Lower leg skin (tissue), 4 donors: Measurements from ENCODE around the gene CYSTM1. TPM values are rescaled to one million over a fixed set of nuclear protein-coding genes. Genes with fewer than 3 reads are reported as not detected.
A peak's percentile ranks its signal among the peaks of the same experiment; 100 is the strongest.

Experiments
- DNase-seq, 2 donors: peaks; one replicate each; pipeline ENCODE4 v3.0.0-alpha.2; 2019; ENCODE audit warnings: low spot score in 2 of 2
- H3K4me3 ChIP-seq: fragments of 200-600 bp; sonication (generic); 2 replicates; pipeline ENCODE4 v1.5.1; 2017; ENCODE audit warnings: mild to moderate bottlenecking, low read depth; ENCODE audit not compliant: poor library complexity, severe bottlenecking
- POLR2A ChIP-seq, 2 donors: fragments of 450-650 bp; IDR thresholded peaks; one replicate each; pipeline ENCODE4 v1.6.1; 2016 to 2017; ENCODE audit warnings: antibody characterized with exemption in 2 of 2, mild to moderate bottlenecking in 1 of 2, moderate library complexity in 1 of 2
- WGBS, 2 donors: methylation state at CpG; one replicate each; pipeline ENCODE4 v1.1.5; 2018; 5-methylcytosine and 5-hydroxymethylcytosine counted together
- intact Hi-C: fragments of 100-400 bp; cut with DNase I; formaldehyde crosslinking; loops from one replicate; pipeline ENCODE4 v1.15.0; 2023; ENCODE audit warnings: low total_unique reads
- total RNA-seq, 4 donors: library from RNA; depleted of rRNA; stranded (reverse); fragments of >200 nt; gene quantifications; one replicate each; pipeline ENCODE4 v1.1.0, GENCODE V29; 2016
- TF ChIP-seq, protein P1 (sequence below), 3 donors: fragments of 450-650 bp; IDR thresholded peaks; one replicate each; pipeline ENCODE4 v1.5.1; 2016; ENCODE audit warnings: antibody characterized with exemption in 3 of 3, mild to moderate bottlenecking in 3 of 3, moderate library complexity in 2 of 3

CYSTM1 gene
- total RNA-seq, 4 donors from 2014 or later = 12.9 to 53.6 (median 33.0) TPM

DNA sequence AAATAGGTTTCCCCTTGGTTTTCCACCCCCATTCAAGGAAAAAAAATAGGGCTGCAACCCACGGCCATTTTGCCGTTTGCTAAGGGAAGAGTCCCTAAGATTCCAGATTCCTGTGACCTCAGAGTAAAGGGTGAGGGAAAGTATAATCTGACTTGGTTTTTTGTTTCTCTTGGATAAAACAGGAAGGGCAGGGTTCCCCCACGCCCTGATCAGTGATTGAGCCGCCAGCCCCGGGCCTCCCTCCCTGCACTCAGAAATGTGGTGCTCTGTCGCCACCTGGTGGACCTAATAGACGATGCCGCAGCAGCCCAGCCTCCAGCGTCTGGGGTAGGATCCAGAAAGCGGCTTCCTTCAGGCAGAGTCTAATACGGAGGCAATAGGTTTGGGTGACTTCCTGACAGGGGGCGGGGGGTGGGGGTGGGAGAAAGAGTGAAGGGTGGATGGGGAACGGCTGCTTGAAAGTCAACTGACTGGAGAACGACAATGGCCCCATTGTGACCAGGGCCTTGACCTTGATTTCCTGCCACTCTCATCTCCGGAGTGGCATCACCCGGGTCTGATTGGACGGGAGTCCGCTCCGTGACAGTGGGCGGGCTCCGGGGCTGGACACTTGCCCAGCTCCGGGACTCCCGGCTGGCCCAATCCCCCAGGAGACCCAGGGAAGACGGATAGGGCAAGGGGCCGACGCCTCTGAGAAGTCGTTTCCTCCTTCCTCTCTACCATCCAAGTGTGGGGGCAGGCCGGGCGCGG lies 17.8 kb upstream of the CYSTM1 start:
- peak; percentile 88 to 98 for DNase-seq
- 7 to 12% methylated on average over 27 to 30 of the region's 30 CpGs for WGBS, 2 donors
- TF ChIP-seq, protein P1, sequence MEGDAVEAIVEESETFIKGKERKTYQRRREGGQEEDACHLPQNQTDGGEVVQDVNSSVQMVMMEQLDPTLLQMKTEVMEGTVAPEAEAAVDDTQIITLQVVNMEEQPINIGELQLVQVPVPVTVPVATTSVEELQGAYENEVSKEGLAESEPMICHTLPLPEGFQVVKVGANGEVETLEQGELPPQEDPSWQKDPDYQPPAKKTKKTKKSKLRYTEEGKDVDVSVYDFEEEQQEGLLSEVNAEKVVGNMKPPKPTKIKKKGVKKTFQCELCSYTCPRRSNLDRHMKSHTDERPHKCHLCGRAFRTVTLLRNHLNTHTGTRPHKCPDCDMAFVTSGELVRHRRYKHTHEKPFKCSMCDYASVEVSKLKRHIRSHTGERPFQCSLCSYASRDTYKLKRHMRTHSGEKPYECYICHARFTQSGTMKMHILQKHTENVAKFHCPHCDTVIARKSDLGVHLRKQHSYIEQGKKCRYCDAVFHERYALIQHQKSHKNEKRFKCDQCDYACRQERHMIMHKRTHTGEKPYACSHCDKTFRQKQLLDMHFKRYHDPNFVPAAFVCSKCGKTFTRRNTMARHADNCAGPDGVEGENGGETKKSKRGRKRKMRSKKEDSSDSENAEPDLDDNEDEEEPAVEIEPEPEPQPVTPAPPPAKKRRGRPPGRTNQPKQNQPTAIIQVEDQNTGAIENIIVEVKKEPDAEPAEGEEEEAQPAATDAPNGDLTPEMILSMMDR (IDR thresholded peaks at IDR 0.05) = peak in 1 of 3 donors; percentile 96
- TF ChIP-seq POLR2A (IDR thresholded peaks at IDR 0.05) = no peak
- intact Hi-C loops = loop anchor here (2.0 to 10.0 kb wide), 2 partner anchors 84 to 362 kb away; partner anchors contain the start of gene PSD2
- no peak overlapping the region for H3K4me3 ChIP-seq

DNA sequence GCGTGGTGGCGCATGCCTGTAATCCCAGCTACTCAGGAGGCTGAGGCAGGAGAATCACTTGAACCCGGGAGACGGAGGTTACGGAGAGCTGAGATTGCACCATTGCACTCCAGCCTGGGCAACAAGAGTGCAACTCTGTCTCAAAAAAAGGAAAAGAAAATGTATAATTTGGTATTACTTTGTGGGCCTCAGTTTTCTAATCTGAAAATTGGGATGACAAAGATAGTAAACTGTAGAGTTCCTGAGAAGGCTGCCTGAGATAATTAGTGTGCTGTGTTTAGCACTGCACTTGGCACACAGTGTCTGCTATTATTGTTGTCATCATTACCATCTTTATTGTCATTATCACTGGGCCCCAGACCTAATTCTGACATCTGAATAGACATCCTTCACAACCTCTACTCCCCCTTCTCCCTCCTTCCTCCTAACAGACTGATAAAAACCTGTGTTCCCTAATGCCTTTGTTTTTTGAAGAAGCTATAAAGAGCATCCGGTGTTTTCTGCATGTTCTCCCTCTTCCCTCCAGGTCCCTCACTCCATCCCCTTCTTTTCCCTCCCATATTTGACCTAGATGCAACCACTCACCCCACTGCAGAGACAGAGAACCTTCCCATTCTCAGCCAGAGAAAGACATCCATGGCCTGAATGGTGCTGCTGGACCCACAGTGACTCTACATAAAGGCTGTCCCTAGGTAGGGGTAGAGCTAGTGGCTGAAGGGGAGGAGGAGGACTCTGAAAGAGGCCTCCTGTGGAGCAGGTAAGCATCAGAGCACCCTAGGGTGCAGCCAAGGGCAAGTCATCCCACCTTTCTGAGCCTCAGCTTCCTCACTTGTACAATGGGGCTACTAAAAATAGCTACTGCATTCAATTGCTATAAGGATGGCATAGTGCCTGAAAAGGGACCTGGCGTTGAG lies 15.7 kb upstream of the CYSTM1 start:
- intact Hi-C loops = loop anchor here (10.0 kb wide), 1 partner anchor 364 kb away; the partner anchor contains the start of gene PSD2
- no peak overlapping the region for H3K4me3 ChIP-seq
- TF ChIP-seq POLR2A (IDR thresholded peaks at IDR 0.05) = no peak
- TF ChIP-seq, protein P1 (IDR thresholded peaks at IDR 0.05) = no peak
- DNase-seq = no peak
- 80 to 81% methylated on average over 7 of the region's 7 CpGs for WGBS, 2 donors

DNA sequence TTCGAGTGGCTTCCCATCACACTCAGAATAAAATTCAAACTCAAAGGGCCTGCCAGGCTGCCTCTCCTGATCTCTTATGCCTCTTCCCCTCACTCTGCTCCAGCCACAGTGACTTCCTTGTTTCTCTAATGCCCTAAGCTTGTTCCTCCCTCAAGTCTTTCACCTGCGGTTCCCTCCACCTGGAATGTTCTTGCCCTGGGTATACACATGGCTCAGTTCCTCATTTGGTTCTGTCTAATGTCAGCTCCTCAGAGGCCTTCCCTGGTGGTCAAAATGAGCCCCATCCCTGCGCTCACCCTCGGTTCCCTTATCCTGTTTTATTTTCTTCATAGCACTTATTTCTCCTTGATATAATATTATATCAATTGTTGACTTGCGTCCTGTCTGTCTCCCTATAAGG lies 12.7 kb upstream of the CYSTM1 start:
- no peak for TF ChIP-seq POLR2A (IDR thresholded peaks at IDR 0.05)
- TF ChIP-seq, protein P1 (IDR thresholded peaks at IDR 0.05) = no peak
- intact Hi-C loops = no loop called here
- no peak overlapping the region for H3K4me3 ChIP-seq
- DNase-seq = peak in 1 of 2 donors; percentile 43
- 81 to 92% methylated on average over 5 of the region's 5 CpGs for WGBS, 2 donors

DNA sequence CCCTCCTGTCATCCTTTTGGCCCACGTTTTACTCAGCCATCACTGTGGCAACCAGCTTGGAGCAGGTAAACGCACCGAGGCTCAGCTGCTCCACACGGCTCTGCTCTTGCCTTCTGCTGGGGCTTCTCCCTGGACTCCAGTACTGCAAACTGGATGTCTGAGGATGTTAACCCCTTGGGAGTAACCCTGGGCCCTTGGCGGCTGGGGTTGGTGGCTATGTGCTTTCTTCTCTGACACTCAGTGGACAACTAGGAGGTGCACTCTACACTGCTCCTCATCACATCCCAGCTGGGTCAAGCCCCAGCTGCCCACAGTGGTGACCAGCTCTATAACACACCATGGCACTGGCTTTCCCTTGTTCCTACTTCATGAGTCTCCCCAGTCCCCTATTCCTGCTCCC lies 12.2 kb upstream of the CYSTM1 start:
- intact Hi-C loops = no loop called here
- TF ChIP-seq, protein P1 (IDR thresholded peaks at IDR 0.05) = no peak
- no peak for TF ChIP-seq POLR2A (IDR thresholded peaks at IDR 0.05)
- DNase-seq = peak in 1 of 2 donors; percentile 61
- no peak overlapping the region for H3K4me3 ChIP-seq
- 66 to 72% methylated on average over 5 of the region's 5 CpGs for whole genome bisulfite sequencing, 2 donors

DNA sequence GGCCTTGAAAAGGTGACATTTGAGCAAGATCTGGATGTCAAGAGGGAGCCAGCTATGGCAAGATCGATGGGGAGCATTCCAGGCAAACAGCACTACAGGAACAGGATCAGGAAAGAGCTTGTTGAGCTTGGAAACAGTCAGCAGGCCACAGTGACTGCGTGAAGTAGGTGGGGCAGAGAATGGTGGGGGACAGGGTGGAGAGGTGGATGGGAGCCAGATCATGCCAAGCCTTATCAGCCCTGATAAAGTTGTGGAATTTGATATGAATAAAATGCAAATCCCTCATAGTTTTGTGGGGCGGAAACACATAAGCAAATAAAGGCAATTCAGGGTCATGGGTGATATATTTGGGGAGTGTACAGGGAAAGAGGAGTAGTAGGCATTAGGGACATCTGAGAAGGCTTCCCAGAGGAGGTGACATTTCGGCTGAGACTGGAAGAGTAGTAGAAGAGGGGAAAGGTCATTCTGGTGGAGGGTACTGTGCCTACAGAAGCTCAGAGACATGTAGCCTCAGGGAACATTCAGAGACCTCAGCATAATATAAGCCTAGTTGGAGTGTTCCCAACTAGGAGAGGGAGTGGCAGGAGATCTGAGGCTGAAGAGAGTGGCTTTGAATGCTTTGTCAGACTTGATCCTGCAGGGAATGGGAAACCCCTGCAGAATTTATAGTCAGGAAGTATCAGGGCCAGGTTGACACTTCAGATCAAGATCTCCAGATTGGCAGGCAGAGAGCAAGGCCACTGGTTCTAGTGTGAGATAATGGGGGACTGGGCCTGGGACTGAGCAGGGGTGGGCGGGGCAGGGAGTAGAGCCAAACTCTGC lies 9.7 kb upstream of the CYSTM1 start:
- TF ChIP-seq, protein P1 (IDR thresholded peaks at IDR 0.05) = no peak
- TF ChIP-seq POLR2A (IDR thresholded peaks at IDR 0.05) = no peak
- intact Hi-C loops = no loop called here
- WGBS, 2 donors = 53 to 60% methylated on average over 5 of the region's 5 CpGs
- peak in 1 of 2 donors; percentile 57 for DNase-seq
- H3K4me3 ChIP-seq = no peak overlapping the region
